HCT116 (cell line): ENCODE results near the gene GAL3ST3. TPM values are rescaled to one million over a fixed set of nuclear protein-coding genes. Genes with fewer than 3 reads are reported as not detected.

ENCODE experiments used
- ATAC-seq: fragments of 200-7000 bp; cut with Tn5 transposase; 2 replicates; pipeline ENCODE4 v1.9.1; 2020; ENCODE audit warnings: mild to moderate bottlenecking, moderate library complexity
- BruUV-seq: library from RNA; stranded (reverse); fragments of 400-500 nt; replicated peaks from 2 replicates; lab custom pipeline; 2021; lab: Mats Ljungman, UMichigan
- CTCF ChIA-PET: fragments of 300-600 bp; sonication (Branson Sonifier 250); formaldehyde crosslinking; loops from one replicate; lab custom pipeline; 2021; ENCODE audit warnings: antibody characterized with exemption; lab: Charles Lee
- POLR2A ChIA-PET: fragments of 300-600, 350-600 bp; sonication (Branson Sonifier 250); formaldehyde crosslinking; loops from one replicate; lab custom pipeline; 2021; ENCODE audit warnings: antibody characterized with exemption; lab: Charles Lee
- RAD21 ChIA-PET, 2 experiments: fragments of 300-600 bp; sonication (Branson Sonifier 250); formaldehyde crosslinking; loops; one replicate each; lab custom pipeline; 2023; ENCODE audit warnings: low total read pairs in 2 of 2; ENCODE audit not compliant: uncharacterized antibody in 2 of 2, unreplicated experiment in 2 of 2, low non-redundant PET in 1 of 2; lab: Charles Lee
- DNase-seq: peaks from one replicate; pipeline ENCODE4 v3.0.0-alpha.2; 2010; ENCODE audit warnings: low read depth, low spot score
- H2AFZ ChIP-seq: fragments of 200-600 bp; shearing (Covaris generic), sonication (generic); 2 replicates; pipeline ENCODE4 v1.6.1; 2017; ENCODE audit warnings: low read depth, mixed run types, mixed read lengths, antibody characterized with exemption, low read length; ENCODE audit not compliant: poor library complexity, severe bottlenecking
- H3K27ac ChIP-seq: 2 replicates; pipeline ENCODE4 v1.5.1; 2012; ENCODE audit warnings: low read depth, low read length
- H3K27me3 ChIP-seq: fragments of 200-600 bp; sonication (generic); 2 replicates; pipeline ENCODE4 v1.6.1; 2016; ENCODE audit warnings: mixed run types, low read length, mixed read lengths; ENCODE audit not compliant: insufficient read depth
- H3K36me3 ChIP-seq, 2 experiments: fragments of 200-500 bp in 1 of 2; fragments of 200-600 bp in 1 of 2; sonication (Bioruptor generic) in 1 of 2; sonication (generic) in 1 of 2; 2 replicates each; pipeline versions ENCODE4 v1.5.1 to v1.6.1; 2014 to 2016; ENCODE audit warnings: low read length in 2 of 2, inconsistent platforms in 1 of 2, mixed read lengths in 1 of 2, mixed run types in 1 of 2; ENCODE audit not compliant: insufficient read depth in 2 of 2, control insufficient read depth in 1 of 2
- H3K4me1 ChIP-seq, 2 experiments: fragments of 200-600 bp in 1 of 2; sonication (generic) in 1 of 2; 2 replicates each; pipeline versions ENCODE4 v1.5.1 to v1.6.1; 2012 to 2017; ENCODE audit warnings: low read length in 2 of 2, inconsistent platforms in 1 of 2, mild to moderate bottlenecking in 1 of 2, mixed read lengths in 1 of 2, mixed run types in 1 of 2, moderate library complexity in 1 of 2; ENCODE audit not compliant: insufficient read depth in 2 of 2, control insufficient read depth in 1 of 2
- H3K4me2 ChIP-seq: fragments of 200-600 bp; sonication (generic); 2 replicates; pipeline ENCODE4 v1.6.1; 2017; ENCODE audit warnings: mixed run types, low read length, mixed read lengths
- H3K4me3 ChIP-seq, 2 experiments: fragments of 200-600 bp in 1 of 2; sonication (generic) in 1 of 2; replicated peaks in 1 of 2; 2 replicates each; pipeline ENCODE4 v1.5.1; 2011 to 2016; ENCODE audit warnings: low read length in 2 of 2, control low read depth in 1 of 2, low read depth in 1 of 2, mild to moderate bottlenecking in 1 of 2, mixed read lengths in 1 of 2, mixed run types in 1 of 2
- H3K79me2 ChIP-seq: fragments of 200-600 bp; sonication (generic); 2 replicates; pipeline ENCODE4 v1.6.1; 2017; ENCODE audit warnings: mild to moderate bottlenecking, mixed run types, low read length, moderate library complexity, mixed read lengths; ENCODE audit not compliant: insufficient read depth
- H3K9ac ChIP-seq: fragments of 200-600 bp; sonication (generic); 2 replicates; pipeline ENCODE4 v1.6.1; 2016; ENCODE audit warnings: low read length, mixed read lengths
- H3K9me2 ChIP-seq: fragments of 200-600 bp; sonication (generic), shearing (Covaris generic); 2 replicates; pipeline ENCODE4 v1.6.1; 2017; ENCODE audit warnings: mixed run types, mild to moderate bottlenecking, moderate library complexity; ENCODE audit not compliant: insufficient read depth
- H3K9me3 ChIP-seq, 2 experiments: fragments of 200-500 bp in 1 of 2; fragments of 200-600 bp in 1 of 2; sonication (Bioruptor generic) in 1 of 2; sonication (generic) in 1 of 2; 2 replicates each; pipeline ENCODE4 v1.6.1; 2014 to 2017; ENCODE audit warnings: low read length in 2 of 2, mixed read lengths in 2 of 2, inconsistent platforms in 1 of 2, low read depth in 1 of 2, mild to moderate bottlenecking in 1 of 2, mixed run types in 1 of 2, moderate library complexity in 1 of 2; ENCODE audit not compliant: control insufficient read depth in 1 of 2, insufficient read depth in 1 of 2
- H4K20me1 ChIP-seq: fragments of 200-600 bp; sonication (generic), shearing (Covaris generic); 2 replicates; pipeline ENCODE4 v1.6.1; 2017; ENCODE audit warnings: mixed run types, mild to moderate bottlenecking, moderate library complexity; ENCODE audit not compliant: insufficient read depth
- CBX3 ChIP-seq: IDR thresholded peaks from 2 replicates; pipeline ENCODE4 v1.6.1; 2012; ENCODE audit warnings: low read depth
- CEBPB ChIP-seq: IDR thresholded peaks from 2 replicates; pipeline ENCODE4 v1.6.1; 2012; ENCODE audit warnings: low read depth
- ELF1 ChIP-seq: IDR thresholded peaks from 2 replicates; pipeline ENCODE4 v1.6.1; 2012; ENCODE audit warnings: low read depth, borderline replicate concordance
- EZH2 ChIP-seq: fragments of 200-600 bp; sonication (generic); IDR thresholded peaks from 2 replicates; pipeline ENCODE4 v1.6.1; 2017; ENCODE audit warnings: antibody characterized with exemption, mixed run types
- EZH2phosphoT487 ChIP-seq: fragments of 200-600 bp; IDR thresholded peaks from 2 replicates; pipeline ENCODE4 v1.6.1; 2018; ENCODE audit warnings: antibody characterized with exemption, borderline replicate concordance
- POLR2A ChIP-seq: IDR thresholded peaks from 2 replicates; pipeline ENCODE4 v1.7.0; 2011; ENCODE audit warnings: borderline replicate concordance; ENCODE audit not compliant: insufficient read depth, insufficient read length; ENCODE audit errors: extremely low read depth
- SIN3A ChIP-seq: IDR thresholded peaks from 2 replicates; pipeline ENCODE4 v1.6.1; 2012; ENCODE audit warnings: low read depth
- SRF ChIP-seq: IDR thresholded peaks from 2 replicates; pipeline ENCODE4 v1.6.1; 2012; ENCODE audit warnings: low read depth
- TCF7L2 ChIP-seq: IDR thresholded peaks from 2 replicates; pipeline ENCODE4 v1.7.0; 2011; ENCODE audit warnings: borderline replicate concordance, inconsistent platforms; ENCODE audit not compliant: insufficient read depth, insufficient read length; ENCODE audit errors: extremely low read depth
- YY1 ChIP-seq: IDR thresholded peaks from 2 replicates; pipeline ENCODE4 v1.6.1; 2011; ENCODE audit warnings: low read length, low read depth, moderate library complexity, mild to moderate bottlenecking; ENCODE audit not compliant: insufficient replicate concordance; ENCODE audit errors: extremely low read depth
- ZFX ChIP-seq: fragments of 450-650 bp; IDR thresholded peaks from 2 replicates; pipeline ENCODE4 v1.6.1; 2017
- intact Hi-C: fragments of 100-400 bp; cut with micrococcal nuclease; formaldehyde crosslinking; loops from 2 replicates; pipeline ENCODE4 v1.10.0; 2022
- total RNA-seq: library from RNA; stranded (reverse); gene quantifications from one replicate; pipeline ENCODE4 v1.2.1, GENCODE V29; 2021; ENCODE audit not compliant: unreplicated experiment
- TF ChIP-seq, protein P1 (sequence below): IDR thresholded peaks from 2 replicates; pipeline ENCODE4 v1.6.1; 2012; ENCODE audit warnings: low read depth
- TF ChIP-seq, protein P2 (sequence below): IDR thresholded peaks from 2 replicates; pipeline ENCODE4 v1.6.1; 2012
- TF ChIP-seq, protein P3 (sequence below): IDR thresholded peaks from 2 replicates; pipeline ENCODE4 v1.6.1; 2011; ENCODE audit warnings: mild to moderate bottlenecking, low read length, moderate library complexity; ENCODE audit not compliant: insufficient replicate concordance; ENCODE audit errors: extremely low read depth
- TF ChIP-seq, protein P4 (sequence below): IDR thresholded peaks from 2 replicates; pipeline ENCODE4 v1.6.1; 2012

Gene GAL3ST3
- total RNA-seq, 1 experiment from 2014 or later = not detected

DNA sequence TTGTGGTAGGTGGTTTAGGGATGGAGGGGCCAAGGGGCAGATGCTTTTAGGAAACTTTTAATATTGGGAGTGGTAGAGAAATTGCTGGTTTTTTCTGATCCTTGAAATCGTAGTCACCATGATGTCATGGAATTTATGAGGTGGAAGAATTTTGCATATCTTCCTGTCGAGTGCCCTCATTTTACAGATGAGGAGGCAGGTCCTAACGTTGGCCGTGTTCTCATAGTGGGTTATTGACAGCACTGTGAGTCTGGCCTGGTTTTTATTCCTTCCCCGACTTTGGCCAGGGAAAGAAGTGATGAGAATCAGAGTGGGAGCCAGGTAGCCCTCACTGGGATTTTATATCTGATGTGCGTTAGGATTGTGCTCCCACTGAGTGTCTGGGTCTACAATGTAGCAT is 12.3 kb upstream of the GAL3ST3 start:
- Histone ChIP-seq H3K4me1 (no peaks in the 10 kb centered on the region), H3K27ac (no peak overlapping the region), H3K9ac (no peak overlapping the region), H3K79me2 (peaks cover 48% of the 10 kb centered on the region)
- TF ChIP-seq EZH2phosphoT487 (no peak), POLR2A (no peak), SRF (no peak), EZH2 (no peak), YY1 (no peak), CBX3 (no peak), CEBPB (no peak), SIN3A (no peak), TCF7L2 (no peak), ZFX (no peak), ELF1 (no peak)
- TF ChIP-seq, protein P1, sequence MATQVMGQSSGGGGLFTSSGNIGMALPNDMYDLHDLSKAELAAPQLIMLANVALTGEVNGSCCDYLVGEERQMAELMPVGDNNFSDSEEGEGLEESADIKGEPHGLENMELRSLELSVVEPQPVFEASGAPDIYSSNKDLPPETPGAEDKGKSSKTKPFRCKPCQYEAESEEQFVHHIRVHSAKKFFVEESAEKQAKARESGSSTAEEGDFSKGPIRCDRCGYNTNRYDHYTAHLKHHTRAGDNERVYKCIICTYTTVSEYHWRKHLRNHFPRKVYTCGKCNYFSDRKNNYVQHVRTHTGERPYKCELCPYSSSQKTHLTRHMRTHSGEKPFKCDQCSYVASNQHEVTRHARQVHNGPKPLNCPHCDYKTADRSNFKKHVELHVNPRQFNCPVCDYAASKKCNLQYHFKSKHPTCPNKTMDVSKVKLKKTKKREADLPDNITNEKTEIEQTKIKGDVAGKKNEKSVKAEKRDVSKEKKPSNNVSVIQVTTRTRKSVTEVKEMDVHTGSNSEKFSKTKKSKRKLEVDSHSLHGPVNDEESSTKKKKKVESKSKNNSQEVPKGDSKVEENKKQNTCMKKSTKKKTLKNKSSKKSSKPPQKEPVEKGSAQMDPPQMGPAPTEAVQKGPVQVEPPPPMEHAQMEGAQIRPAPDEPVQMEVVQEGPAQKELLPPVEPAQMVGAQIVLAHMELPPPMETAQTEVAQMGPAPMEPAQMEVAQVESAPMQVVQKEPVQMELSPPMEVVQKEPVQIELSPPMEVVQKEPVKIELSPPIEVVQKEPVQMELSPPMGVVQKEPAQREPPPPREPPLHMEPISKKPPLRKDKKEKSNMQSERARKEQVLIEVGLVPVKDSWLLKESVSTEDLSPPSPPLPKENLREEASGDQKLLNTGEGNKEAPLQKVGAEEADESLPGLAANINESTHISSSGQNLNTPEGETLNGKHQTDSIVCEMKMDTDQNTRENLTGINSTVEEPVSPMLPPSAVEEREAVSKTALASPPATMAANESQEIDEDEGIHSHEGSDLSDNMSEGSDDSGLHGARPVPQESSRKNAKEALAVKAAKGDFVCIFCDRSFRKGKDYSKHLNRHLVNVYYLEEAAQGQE = no peak
- TF ChIP-seq, protein P2, sequence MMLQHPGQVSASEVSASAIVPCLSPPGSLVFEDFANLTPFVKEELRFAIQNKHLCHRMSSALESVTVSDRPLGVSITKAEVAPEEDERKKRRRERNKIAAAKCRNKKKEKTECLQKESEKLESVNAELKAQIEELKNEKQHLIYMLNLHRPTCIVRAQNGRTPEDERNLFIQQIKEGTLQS = no peak
- TF ChIP-seq, protein P3, sequence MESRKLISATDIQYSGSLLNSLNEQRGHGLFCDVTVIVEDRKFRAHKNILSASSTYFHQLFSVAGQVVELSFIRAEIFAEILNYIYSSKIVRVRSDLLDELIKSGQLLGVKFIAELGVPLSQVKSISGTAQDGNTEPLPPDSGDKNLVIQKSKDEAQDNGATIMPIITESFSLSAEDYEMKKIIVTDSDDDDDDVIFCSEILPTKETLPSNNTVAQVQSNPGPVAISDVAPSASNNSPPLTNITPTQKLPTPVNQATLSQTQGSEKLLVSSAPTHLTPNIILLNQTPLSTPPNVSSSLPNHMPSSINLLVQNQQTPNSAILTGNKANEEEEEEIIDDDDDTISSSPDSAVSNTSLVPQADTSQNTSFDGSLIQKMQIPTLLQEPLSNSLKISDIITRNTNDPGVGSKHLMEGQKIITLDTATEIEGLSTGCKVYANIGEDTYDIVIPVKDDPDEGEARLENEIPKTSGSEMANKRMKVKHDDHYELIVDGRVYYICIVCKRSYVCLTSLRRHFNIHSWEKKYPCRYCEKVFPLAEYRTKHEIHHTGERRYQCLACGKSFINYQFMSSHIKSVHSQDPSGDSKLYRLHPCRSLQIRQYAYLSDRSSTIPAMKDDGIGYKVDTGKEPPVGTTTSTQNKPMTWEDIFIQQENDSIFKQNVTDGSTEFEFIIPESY = no peak
- TF ChIP-seq, protein P4, sequence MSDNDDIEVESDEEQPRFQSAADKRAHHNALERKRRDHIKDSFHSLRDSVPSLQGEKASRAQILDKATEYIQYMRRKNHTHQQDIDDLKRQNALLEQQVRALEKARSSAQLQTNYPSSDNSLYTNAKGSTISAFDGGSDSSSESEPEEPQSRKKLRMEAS = no peak
- TF ChIP-seq, all 23 proteins: peak for 0
- peaks cover 5% of the 10 kb centered on the region; the same call in 1 of the 2 replicates for H4K20me1 ChIP-seq
- ChIA-PET POLR2A (no interaction called here), RAD21 (no interaction called here), CTCF (no interaction called here)
- no peak overlapping the region for H3K4me2 ChIP-seq
- intact Hi-C loops = no loop called here
- H3K9me3 ChIP-seq = no peaks in the 10 kb centered on the region
- H3K4me3 ChIP-seq = no peak overlapping the region
- peaks cover 81 to 84% of the 10 kb centered on the region in 2 experiments for H3K36me3 ChIP-seq
- no peaks in the 10 kb centered on the region for H3K27me3 ChIP-seq
- BruUV-seq = no TSS peak
- DNase-seq (no peak), ATAC-seq (no peak)
- no peaks in the 10 kb centered on the region for H3K9me2 ChIP-seq
- no peak overlapping the region for H2AFZ ChIP-seq
